PFSK-1 (cell line): ENCODE data around the gene NR1H4.

Experiments used
- FOXP2 ChIP-seq: optimal IDR thresholded peaks from 2 replicates; pipeline ENCODE3; 2011; ENCODE audit warnings: borderline replicate concordance, control low read depth, inconsistent platforms; ENCODE audit not compliant: insufficient read depth; ENCODE audit errors: extremely low read length, extremely low read depth
- POLR2AphosphoS5 ChIP-seq: IDR thresholded peaks from 2 replicates; pipeline ENCODE4 v1.6.1; 2012; ENCODE audit warnings: low read depth, mild to moderate bottlenecking, control low read depth, low read length, moderate library complexity
- SIN3A ChIP-seq: IDR thresholded peaks from 2 replicates; pipeline ENCODE4 v1.6.1; 2012; ENCODE audit warnings: mild to moderate bottlenecking, low read length, moderate library complexity, borderline replicate concordance; ENCODE audit not compliant: insufficient read depth
- TAF1 ChIP-seq: IDR thresholded peaks from 2 replicates; pipeline ENCODE4 v1.6.1; 2012; ENCODE audit warnings: low read length, control low read depth, borderline replicate concordance; ENCODE audit not compliant: insufficient read depth
- TF ChIP-seq, protein P1 (sequence below), 2 experiments: IDR thresholded peaks; 2 replicates each; pipeline versions ENCODE4 v1.6.1 to v1.8.0; 2011 to 2012; ENCODE audit warnings: low read depth in 2 of 2, low read length in 2 of 2, control low read depth in 1 of 2, inconsistent platforms in 1 of 2, mild to moderate bottlenecking in 1 of 2, moderate library complexity in 1 of 2; ENCODE audit not compliant: insufficient read depth in 1 of 2

NR1H4 gene

GRCh38 chr12:100572184-100572583 is 98.5 kb downstream of the NR1H4 start:
- TF ChIP-seq FOXP2 (no peak), TAF1 (no peak), POLR2AphosphoS5 (no peak), SIN3A (no peak)
- TF ChIP-seq, protein P1, sequence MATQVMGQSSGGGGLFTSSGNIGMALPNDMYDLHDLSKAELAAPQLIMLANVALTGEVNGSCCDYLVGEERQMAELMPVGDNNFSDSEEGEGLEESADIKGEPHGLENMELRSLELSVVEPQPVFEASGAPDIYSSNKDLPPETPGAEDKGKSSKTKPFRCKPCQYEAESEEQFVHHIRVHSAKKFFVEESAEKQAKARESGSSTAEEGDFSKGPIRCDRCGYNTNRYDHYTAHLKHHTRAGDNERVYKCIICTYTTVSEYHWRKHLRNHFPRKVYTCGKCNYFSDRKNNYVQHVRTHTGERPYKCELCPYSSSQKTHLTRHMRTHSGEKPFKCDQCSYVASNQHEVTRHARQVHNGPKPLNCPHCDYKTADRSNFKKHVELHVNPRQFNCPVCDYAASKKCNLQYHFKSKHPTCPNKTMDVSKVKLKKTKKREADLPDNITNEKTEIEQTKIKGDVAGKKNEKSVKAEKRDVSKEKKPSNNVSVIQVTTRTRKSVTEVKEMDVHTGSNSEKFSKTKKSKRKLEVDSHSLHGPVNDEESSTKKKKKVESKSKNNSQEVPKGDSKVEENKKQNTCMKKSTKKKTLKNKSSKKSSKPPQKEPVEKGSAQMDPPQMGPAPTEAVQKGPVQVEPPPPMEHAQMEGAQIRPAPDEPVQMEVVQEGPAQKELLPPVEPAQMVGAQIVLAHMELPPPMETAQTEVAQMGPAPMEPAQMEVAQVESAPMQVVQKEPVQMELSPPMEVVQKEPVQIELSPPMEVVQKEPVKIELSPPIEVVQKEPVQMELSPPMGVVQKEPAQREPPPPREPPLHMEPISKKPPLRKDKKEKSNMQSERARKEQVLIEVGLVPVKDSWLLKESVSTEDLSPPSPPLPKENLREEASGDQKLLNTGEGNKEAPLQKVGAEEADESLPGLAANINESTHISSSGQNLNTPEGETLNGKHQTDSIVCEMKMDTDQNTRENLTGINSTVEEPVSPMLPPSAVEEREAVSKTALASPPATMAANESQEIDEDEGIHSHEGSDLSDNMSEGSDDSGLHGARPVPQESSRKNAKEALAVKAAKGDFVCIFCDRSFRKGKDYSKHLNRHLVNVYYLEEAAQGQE (IDR thresholded peaks at IDR 0.05; ENCODE audit: insufficient read depth in 1 of 2, low read depth in 2 of 2, low read length in 2 of 2) = no peak

DNA sequence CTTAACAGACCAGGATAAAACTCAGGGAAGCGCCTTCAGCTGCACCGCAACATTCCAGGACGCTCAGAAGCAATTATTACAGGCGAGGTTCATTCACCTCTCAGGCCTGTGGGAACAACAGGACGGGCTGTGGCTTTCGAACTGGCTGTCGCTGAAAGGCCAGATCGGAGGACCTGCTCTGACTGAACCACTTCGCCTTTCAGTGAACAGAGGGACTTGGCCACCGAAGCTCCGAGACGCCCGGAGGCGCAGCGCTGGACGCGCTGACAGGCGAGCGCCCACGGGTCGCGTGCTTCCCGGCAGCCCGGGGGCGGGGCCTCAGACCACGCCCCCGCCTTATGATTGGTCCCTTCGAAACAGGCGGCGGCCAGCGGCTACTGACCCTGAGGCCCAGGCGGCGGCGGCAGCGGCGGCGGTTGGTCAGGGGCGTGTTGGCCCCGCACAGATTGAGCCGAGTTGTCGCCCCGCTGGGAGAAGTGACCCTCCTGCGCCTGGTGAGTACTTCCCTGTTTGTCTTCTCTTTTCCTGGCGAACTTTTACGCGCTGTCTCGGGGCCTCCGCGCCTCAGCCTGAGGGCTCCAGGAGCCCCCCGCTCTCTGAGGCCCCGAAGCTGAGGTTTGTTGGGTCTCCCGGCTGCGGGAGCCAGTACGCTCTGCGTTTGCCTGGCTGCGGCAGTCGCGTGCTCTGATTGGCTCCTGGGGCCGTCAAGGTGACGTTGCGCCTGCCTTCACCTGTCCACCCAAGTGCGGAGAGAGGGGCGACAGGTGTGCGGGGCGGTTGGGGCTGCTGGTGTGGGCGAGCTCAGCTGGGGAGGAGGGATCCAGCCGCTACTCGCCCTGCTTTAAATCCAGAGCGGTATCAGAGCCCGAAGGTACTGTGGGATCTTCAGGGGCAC is 99.9 kb downstream of the NR1H4 start, which contains the start of gene GAS2L3:
Gene GAS2L3, plus strand, starts transcription at position 393 of the 895 bp plus-strand sequence. CDS start 21,221 bp downstream, outside the sequence.
- TF ChIP-seq SIN3A (peak; percentile 46; the same call in 1 of the 2 replicates), FOXP2 (peak; percentile 71), TAF1 (peak; percentile 77; the same call in 1 of the 2 replicates), POLR2AphosphoS5 (peak; percentile 82)
- TF ChIP-seq, protein P1 (IDR thresholded peaks at IDR 0.05; ENCODE audit: insufficient read depth in 1 of 2, low read depth in 2 of 2, low read length in 2 of 2) = no peak

GRCh38 chr12:100574187-100575074 is 100.8 kb downstream of the NR1H4 start:
- TF ChIP-seq, protein P1 (IDR thresholded peaks at IDR 0.05; ENCODE audit: insufficient read depth in 1 of 2, low read depth in 2 of 2, low read length in 2 of 2) = no peak
- TF ChIP-seq POLR2AphosphoS5 (no peak), FOXP2 (no peak), TAF1 (no peak), SIN3A (no peak)

- TF ChIP-seq TAF1 = no peak
- no peak for TF ChIP-seq FOXP2
- TF ChIP-seq POLR2AphosphoS5 = no peak
- TF ChIP-seq, protein P1 (IDR thresholded peaks at IDR 0.05; ENCODE audit: insufficient read depth in 1 of 2, low read depth in 2 of 2, low read length in 2 of 2) = no peak
- no peak for TF ChIP-seq SIN3A
These were observed 102.8 kb downstream of the NR1H4 start for GRCh38 chr12:100576331-100577036.
